ENCODE measurements around the gene NEK11. TPM values are rescaled to one million over a fixed set of nuclear protein-coding genes. Genes with fewer than 3 reads are reported as not detected.

Gene NEK11
- total and polyA plus RNA-seq, 9 of the 15 experiments (the other 6 are each of a cell fraction or from before 2014, with no cell fraction given) = 0.28 to 1.5 (median 0.87) TPM

GRCh38 chr3:131217296-131217741, 190.6 kb downstream of the NEK11 start (continued):
- no peak for TF ChIP-seq UBTF (IDR thresholded peaks at IDR 0.05; ENCODE audit: borderline replicate concordance in 1 of 2, low read depth in 2 of 2, low read length in 2 of 2)

- H2AFZ ChIP-seq (ENCODE audit: low read depth, low read length) = no peak overlapping the region
- no TSS peak for BruUV-seq (replicated peaks)
- H3K4me1 ChIP-seq (replicated peaks in 1 of 2; ENCODE audit: control insufficient read depth in 2 of 2, insufficient read depth in 2 of 2, low read length in 2 of 2) = 0 out of 5 replicates have a peak, but pooled peaks cover 0 to 2% of the 10 kb centered on the region in 2 experiments
- intact Hi-C loops (cut with micrococcal nuclease) = no loop called here
- no peaks in the 10 kb centered on the region for H3K9me1 ChIP-seq (ENCODE audit: control insufficient read depth, insufficient read depth, low read length)
- no peaks in the 10 kb centered on the region for H3K79me2 ChIP-seq (ENCODE audit: control insufficient read depth, insufficient read depth, low read length)
- H3K36me3 ChIP-seq (ENCODE audit: control insufficient read depth, insufficient read depth, low read length) = no peaks in the 10 kb centered on the region
- no peak for ATAC-seq
- no peak overlapping the region for H3K4me3 ChIP-seq
- H3K9me3 ChIP-seq (replicated peaks; ENCODE audit: control insufficient read depth, insufficient read depth, low read depth, low read length) = no peaks in the 10 kb centered on the region
- POLR2A ChIA-PET = no interaction called here
- no peaks in the 10 kb centered on the region for H4K20me1 ChIP-seq (replicated peaks; ENCODE audit: control insufficient read depth, insufficient read depth, low read length)
- WGBS (ENCODE audit: insufficient coverage, low coverage, missing lambda C conversion rate) = 0% methylated on average over 1 of the region's 1 CpG
- no peak overlapping the region for H3K4me2 ChIP-seq (ENCODE audit: insufficient read depth, low read length)
- FAIRE-seq = no peak
- no peak overlapping the region for H3K9ac ChIP-seq (ENCODE audit: insufficient read depth in 1 of 2, low read depth in 2 of 2, low read length in 2 of 2)
- in situ Hi-C loops (cut with MboI) = no loop called here
- no peak for TF ChIP-seq SNIP1 (IDR thresholded peaks at IDR 0.05; ENCODE audit: low read depth)
- H3K27me3 ChIP-seq (ENCODE audit: control insufficient read depth in 2 of 2, insufficient read depth in 2 of 2, low read length in 2 of 2) = no peaks in the 10 kb centered on the region
- CTCF ChIA-PET (ENCODE audit: low intra/inter-chr PET ratio) = no interaction called here
- no peak overlapping the region for H3K27ac ChIP-seq (ENCODE audit: extremely low read depth, low read depth, low read length)
- no peak for DNase-seq (ENCODE audit: extremely low read depth in 1 of 4, low spot score in 3 of 4)
These were observed 191.5 kb downstream of the NEK11 start for GRCh38 chr3:131218196-131218595.
